Measurements from ENCODE around the gene VAMP8. TPM values are rescaled to one million over a fixed set of nuclear protein-coding genes. Genes with fewer than 3 reads are reported as not detected.
"Not testable (repeated sequence)": the region's sequence is repeated elsewhere in the genome, so short reads cannot be mapped to it uniquely, and the experiment has no call there.

VAMP8 gene
- total RNA-seq, 1 donor from 2014 or later, result 2.1 TPM

- no peak for DNase-seq (ENCODE audit: low spot score)
- TF ChIP-seq CTCF (IDR thresholded peaks at IDR 0.05), result no peak
- H3K27me3 Mint-ChIP-seq (ENCODE audit: low read depth), result no peaks in the 10 kb centered on the region
- peaks cover 29% of the 10 kb centered on the region for H3K36me3 Mint-ChIP-seq (ENCODE audit: low read depth)
- no peaks in the 10 kb centered on the region for H3K9me3 Mint-ChIP-seq (ENCODE audit: low read depth)
- peaks cover 60% of the 10 kb centered on the region for H3K4me1 Mint-ChIP-seq (ENCODE audit: low read depth)
- peak overlapping the region; percentile 99 for H3K27ac Mint-ChIP-seq (ENCODE audit: unreplicated experiment)
- peak overlapping the region; percentile 89 for H3K4me3 Mint-ChIP-seq (ENCODE audit: unreplicated experiment)
These were observed 37.8 kb upstream of the VAMP8 start for GRCh38 chr2:85539361-85540132.

GRCh38 chr2:85540133-85540648 lies 37.2 kb upstream of the VAMP8 start:
- TF ChIP-seq CTCF (IDR thresholded peaks at IDR 0.05), result no peak
- Mint-ChIP-seq H3K27me3 (ENCODE audit: low read depth) (no peaks in the 10 kb centered on the region), H3K4me1 (ENCODE audit: low read depth) (peaks cover 60% of the 10 kb centered on the region), H3K27ac (ENCODE audit: unreplicated experiment) (peak overlapping the region; percentile 78), H3K36me3 (ENCODE audit: low read depth) (peaks cover 29% of the 10 kb centered on the region), H3K9me3 (ENCODE audit: low read depth) (no peaks in the 10 kb centered on the region), H3K4me3 (ENCODE audit: unreplicated experiment) (peak overlapping the region; percentile 89)
- DNase-seq (ENCODE audit: low spot score), result no peak

- H3K36me3 Mint-ChIP-seq (ENCODE audit: low read depth), result peaks cover 29% of the 10 kb centered on the region
- H3K4me1 Mint-ChIP-seq (ENCODE audit: low read depth), result peaks cover 59% of the 10 kb centered on the region
- H3K9me3 Mint-ChIP-seq (ENCODE audit: low read depth), result no peaks in the 10 kb centered on the region
- no peak for DNase-seq (ENCODE audit: low spot score)
- TF ChIP-seq CTCF (IDR thresholded peaks at IDR 0.05), result no peak
- peak overlapping the region; percentile 89 for H3K4me3 Mint-ChIP-seq (ENCODE audit: unreplicated experiment)
- H3K27me3 Mint-ChIP-seq (ENCODE audit: low read depth), result no peaks in the 10 kb centered on the region
- peak overlapping the region; percentile 51 for H3K27ac Mint-ChIP-seq (ENCODE audit: unreplicated experiment)
These were observed 36.1 kb upstream of the VAMP8 start for GRCh38 chr2:85541262-85541661.

- Mint-ChIP-seq H3K4me1 (ENCODE audit: low read depth) (peaks cover 52% of the 10 kb centered on the region), H3K27me3 (ENCODE audit: low read depth) (no peaks in the 10 kb centered on the region), H3K27ac (ENCODE audit: unreplicated experiment) (no peak overlapping the region), H3K9me3 (ENCODE audit: low read depth) (no peaks in the 10 kb centered on the region), H3K36me3 (ENCODE audit: low read depth) (peaks cover 29% of the 10 kb centered on the region), H3K4me3 (ENCODE audit: unreplicated experiment) (peak overlapping the region; percentile 89)
- no peak for DNase-seq (ENCODE audit: low spot score)
- no peak for TF ChIP-seq CTCF (IDR thresholded peaks at IDR 0.05)
These were observed 35.5 kb upstream of the VAMP8 start for GRCh38 chr2:85541753-85542457.

- Mint-ChIP-seq H3K4me1 (ENCODE audit: low read depth) (peaks cover 44% of the 10 kb centered on the region), H3K9me3 (ENCODE audit: low read depth) (no peaks in the 10 kb centered on the region), H3K27ac (ENCODE audit: unreplicated experiment) (peak overlapping the region; percentile 60), H3K27me3 (ENCODE audit: low read depth) (no peaks in the 10 kb centered on the region), H3K36me3 (ENCODE audit: low read depth) (peaks cover 29% of the 10 kb centered on the region), H3K4me3 (ENCODE audit: unreplicated experiment) (peak overlapping the region; percentile 89)
- DNase-seq (ENCODE audit: low spot score), result no peak
- no peak for TF ChIP-seq CTCF (IDR thresholded peaks at IDR 0.05)
These were observed 34.6 kb upstream of the VAMP8 start for GRCh38 chr2:85542777-85543176.

- not testable (repeated sequence) for H3K9me3 Mint-ChIP-seq (ENCODE audit: low read depth); H3K27me3 Mint-ChIP-seq (ENCODE audit: low read depth); H3K4me3 Mint-ChIP-seq (ENCODE audit: unreplicated experiment); DNase-seq (ENCODE audit: low spot score)
- H3K4me1 Mint-ChIP-seq (ENCODE audit: low read depth), result peaks cover 41% of the 10 kb centered on the region
- H3K36me3 Mint-ChIP-seq (ENCODE audit: low read depth), result peaks cover 29% of the 10 kb centered on the region
- H3K27ac Mint-ChIP-seq (ENCODE audit: unreplicated experiment), result peak overlapping the region; percentile 56
These were observed 33.1 kb upstream of the VAMP8 start for GRCh38 chr2:85544254-85544691.

- H3K9me3 Mint-ChIP-seq (ENCODE audit: low read depth); DNase-seq (ENCODE audit: low spot score); H3K4me3 Mint-ChIP-seq (ENCODE audit: unreplicated experiment); H3K27me3 Mint-ChIP-seq (ENCODE audit: low read depth); H3K27ac Mint-ChIP-seq (ENCODE audit: unreplicated experiment): not testable (repeated sequence)
- Mint-ChIP-seq H3K36me3 (ENCODE audit: low read depth) (peaks cover 29% of the 10 kb centered on the region), H3K4me1 (ENCODE audit: low read depth) (peaks cover 49% of the 10 kb centered on the region)
These were observed 32.2 kb upstream of the VAMP8 start for GRCh38 chr2:85544915-85545779.

All from chondrocyte (in vitro differentiated cells).